HepG2 (cell line): ENCODE data around the gene VWA7. TPM values are rescaled to one million over a fixed set of nuclear protein-coding genes. Genes with fewer than 3 reads are reported as not detected.
A peak's percentile ranks its signal among the peaks of the same experiment; 100 is the strongest.

Experiments used
- BHLHE40 ChIP-seq: IDR thresholded peaks from 2 replicates; pipeline ENCODE4 v1.6.1; 2011; ENCODE audit warnings: low read length, improper control_type of control experiment
- FOXJ3 ChIP-seq: sonication (generic); formaldehyde crosslinking; IDR thresholded peaks from 2 replicates; pipeline ENCODE4 v1.4.0; 2020; ENCODE audit warnings: missing genetic modification reagents, mild to moderate bottlenecking, borderline replicate concordance
- FOXO1 ChIP-seq: sonication (generic); formaldehyde crosslinking; IDR thresholded peaks from 2 replicates; pipeline ENCODE4 v1.4.0; 2020; ENCODE audit warnings: missing genetic modification reagents
- MBNL3 ChIP-seq: fragments of 250-450 bp; sonication (Bioruptor Pico); conservative IDR thresholded peaks from 2 replicates; pipeline ENCODE4 v1.8.0; 2022; ENCODE audit warnings: mild to moderate bottlenecking, inconsistent platforms
- MTA3 ChIP-seq: sonication (generic); formaldehyde crosslinking; IDR thresholded peaks from 2 replicates; pipeline ENCODE4 v1.4.0; 2020; ENCODE audit warnings: missing genetic modification reagents
- RBM22 ChIP-seq: fragments of 200-400 bp; formaldehyde crosslinking; optimal IDR thresholded peaks from 2 replicates; pipeline ENCODE3; 2017; ENCODE audit warnings: mild to moderate bottlenecking, low read length, moderate library complexity
- SP140L ChIP-seq: sonication (generic); formaldehyde crosslinking; IDR thresholded peaks from 2 replicates; pipeline ENCODE4 v1.4.0; 2020; ENCODE audit warnings: missing genetic modification reagents, borderline replicate concordance
- ZBTB46 ChIP-seq: sonication (generic); formaldehyde crosslinking; IDR thresholded peaks from 2 replicates; pipeline ENCODE4 v1.4.0; 2020; ENCODE audit warnings: mild to moderate bottlenecking, missing genetic modification reagents, borderline replicate concordance
- ZNF121 ChIP-seq: sonication (generic); formaldehyde crosslinking; IDR thresholded peaks from 2 replicates; pipeline ENCODE4 v1.5.0; 2020; ENCODE audit warnings: mild to moderate bottlenecking, missing genetic modification reagents
- ZNF317 ChIP-seq: sonication (generic); formaldehyde crosslinking; IDR thresholded peaks from 2 replicates; pipeline ENCODE4 v1.5.0; 2020; ENCODE audit warnings: mild to moderate bottlenecking, missing genetic modification reagents
- ZNF318 ChIP-seq: sonication (generic); formaldehyde crosslinking; IDR thresholded peaks from 2 replicates; pipeline ENCODE4 v1.4.0; 2020; ENCODE audit warnings: mild to moderate bottlenecking, missing genetic modification reagents
- ZNF326 ChIP-seq: sonication (generic); formaldehyde crosslinking; IDR thresholded peaks from 2 replicates; pipeline ENCODE4 v1.4.0; 2020; ENCODE audit warnings: missing genetic modification reagents, borderline replicate concordance
- polyA plus RNA-seq, 8 experiments: library from polyadenylated mRNA; depleted of rRNA in 3 of 8; stranded (reverse) in 7 of 8; unstranded in 1 of 8; fragments of >200 nt; fragmentation: Illumina TruSeq in 4 of 8; extraction: Trizol in 4 of 8; gene quantifications; 2 replicates each; pipeline versions ENCODE4 v1.2.1 to v1.2.3, GENCODE V29; 2011 to 2016; ENCODE audit warnings: low read depth in 4 of 8, missing spikeins in 1 of 8, mixed read lengths in 1 of 8; ENCODE audit not compliant: insufficient read depth in 1 of 8
- total RNA-seq, 5 experiments: library from RNA; depleted of rRNA; stranded (reverse); fragments of >200 nt; fragmentation: Illumina TruSeq; extraction: Trizol; gene quantifications; 2 replicates each; pipeline ENCODE4 v1.2.3, GENCODE V29; 2016; ENCODE audit warnings: low read depth in 1 of 5
- TF ChIP-seq, protein P1 (sequence below): sonication (generic); formaldehyde crosslinking; IDR thresholded peaks from 2 replicates; pipeline ENCODE4 v1.8.1; 2023; ENCODE audit warnings: missing genetic modification reagents, mild to moderate bottlenecking, borderline replicate concordance
- TF ChIP-seq, protein P2 (sequence below): sonication (generic); formaldehyde crosslinking; IDR thresholded peaks from 2 replicates; pipeline ENCODE4 v1.8.0; 2023; ENCODE audit warnings: mild to moderate bottlenecking, missing genetic modification reagents
- TF ChIP-seq, protein P3 (sequence below): sonication (generic); formaldehyde crosslinking; IDR thresholded peaks from 2 replicates; pipeline ENCODE4 v1.5.1; 2020; ENCODE audit warnings: missing genetic modification reagents, mild to moderate bottlenecking, borderline replicate concordance

Gene VWA7
- total and polyA plus RNA-seq, 2 of the 13 experiments (the other 11 are each of a cell fraction or from before 2014, with no cell fraction given) = 0.86 to 3.3 TPM

DNA sequence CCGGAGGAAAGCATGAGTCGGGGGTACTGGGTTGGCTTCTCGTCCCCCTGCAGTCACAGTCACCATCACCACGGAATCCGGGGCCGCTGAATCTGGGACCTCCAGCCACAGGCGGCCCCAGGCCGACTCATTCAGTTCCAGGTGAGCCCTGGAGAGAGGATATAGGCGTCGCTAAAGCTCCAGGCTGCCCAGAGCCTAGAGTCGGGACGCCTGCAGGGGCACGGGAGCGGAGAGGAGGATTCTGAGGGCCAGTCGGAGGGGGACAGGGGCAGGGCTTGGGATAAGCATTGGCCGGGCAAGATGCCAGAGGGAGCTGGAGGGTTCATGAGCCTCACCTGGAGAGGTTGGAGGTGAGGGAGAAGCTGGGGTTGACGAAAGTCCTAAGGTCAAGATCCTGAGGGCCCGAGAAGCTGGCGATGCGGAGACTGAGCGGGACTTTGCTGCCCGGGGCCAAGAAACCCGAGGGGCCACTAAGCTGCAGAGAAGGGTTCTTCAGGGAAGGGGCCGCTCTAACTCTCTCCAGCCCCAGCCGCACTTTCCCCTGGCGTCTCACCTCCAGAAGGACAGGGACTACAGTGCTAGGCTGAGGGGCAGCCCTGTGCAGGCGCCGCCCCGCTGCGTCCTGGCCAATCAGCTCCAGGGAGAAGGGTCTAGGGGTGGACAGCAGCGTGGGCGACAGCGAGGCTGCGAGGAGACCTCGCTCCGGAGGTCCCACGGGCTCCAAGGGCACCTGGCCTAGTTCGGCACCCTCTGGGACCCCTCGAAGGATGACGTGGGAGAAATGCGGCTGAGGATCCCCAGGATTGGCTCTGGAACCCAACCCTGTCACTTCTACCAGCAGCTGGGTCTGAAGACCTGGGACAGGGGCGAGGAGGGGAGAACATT is 11.0 kb downstream of the VWA7 start (continued):
- peak; percentile 70; the same call in 1 of the 2 replicates for TF ChIP-seq ZNF318 (CRISPR knock-in tag)
- TF ChIP-seq RBM22 = no peak
- TF ChIP-seq MBNL3 (CRISPR knock-in tag) = no peak
- TF ChIP-seq FOXO1 (CRISPR knock-in tag) = no peak
- TF ChIP-seq SP140L (CRISPR knock-in tag) = no peak
- TF ChIP-seq, protein P1, sequence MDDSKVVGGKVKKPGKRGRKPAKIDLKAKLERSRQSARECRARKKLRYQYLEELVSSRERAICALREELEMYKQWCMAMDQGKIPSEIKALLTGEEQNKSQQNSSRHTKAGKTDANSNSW (CRISPR knock-in tag) = peak; percentile 75; the same call in 1 of the 2 replicates
- TF ChIP-seq ZNF317 (CRISPR knock-in tag) = peak; percentile 61; the same call in 1 of the 2 replicates
- TF ChIP-seq BHLHE40 = no peak
- no peak for TF ChIP-seq ZNF326 (CRISPR knock-in tag)
- no peak for TF ChIP-seq MTA3 (CRISPR knock-in tag)
- no peak for TF ChIP-seq ZNF121
- TF ChIP-seq ZBTB46 (CRISPR knock-in tag) = no peak
- TF ChIP-seq, protein P2, sequence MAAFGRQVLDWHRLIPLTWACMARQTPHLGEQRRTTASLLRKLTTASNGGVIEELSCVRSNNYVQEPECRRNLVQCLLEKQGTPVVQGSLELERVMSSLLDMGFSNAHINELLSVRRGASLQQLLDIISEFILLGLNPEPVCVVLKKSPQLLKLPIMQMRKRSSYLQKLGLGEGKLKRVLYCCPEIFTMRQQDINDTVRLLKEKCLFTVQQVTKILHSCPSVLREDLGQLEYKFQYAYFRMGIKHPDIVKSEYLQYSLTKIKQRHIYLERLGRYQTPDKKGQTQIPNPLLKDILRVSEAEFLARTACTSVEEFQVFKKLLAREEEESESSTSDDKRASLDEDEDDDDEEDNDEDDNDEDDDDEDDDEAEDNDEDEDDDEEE = peak; percentile 71; the same call in 1 of the 2 replicates
- TF ChIP-seq FOXJ3 (CRISPR knock-in tag) = no peak
- TF ChIP-seq, protein P3, sequence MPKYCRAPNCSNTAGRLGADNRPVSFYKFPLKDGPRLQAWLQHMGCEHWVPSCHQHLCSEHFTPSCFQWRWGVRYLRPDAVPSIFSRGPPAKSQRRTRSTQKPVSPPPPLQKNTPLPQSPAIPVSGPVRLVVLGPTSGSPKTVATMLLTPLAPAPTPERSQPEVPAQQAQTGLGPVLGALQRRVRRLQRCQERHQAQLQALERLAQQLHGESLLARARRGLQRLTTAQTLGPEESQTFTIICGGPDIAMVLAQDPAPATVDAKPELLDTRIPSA (CRISPR knock-in tag) = no peak
